OCI-LY3 (cell line): Measurements from ENCODE around the gene PLA2G4D.

Experiments
- CTCF ChIP-seq: fragments of 200-600, 300-600 bp; sonication (generic); IDR thresholded peaks from 2 replicates; pipeline ENCODE4 v1.5.1; 2014; ENCODE audit warnings: antibody characterized with exemption, low read length, low read depth
- EZH2phosphoT487 ChIP-seq: fragments of 200-600 bp; shearing (Covaris generic); IDR thresholded peaks from 2 replicates; pipeline ENCODE4 v1.6.1; 2018; ENCODE audit warnings: antibody characterized with exemption, mixed run types, low read depth

- no peak for TF ChIP-seq CTCF
- no peak for TF ChIP-seq EZH2phosphoT487
These were observed 14.4 kb upstream of the PLA2G4D start for GRCh38 chr15:42108806-42109205.
